Activated naive CD4-positive, alpha-beta T cell treated with anti-CD3 and anti-CD28 coated beads for 36 hours (primary cell): ENCODE measurements around the gene CD300LF. TPM values are rescaled to one million over a fixed set of nuclear protein-coding genes. Genes with fewer than 3 reads are reported as not detected.

Experiments
- CTCF ChIA-PET: fragments of 350-600 bp; sonication (Branson Sonifier 250); formaldehyde crosslinking; loops from one replicate; lab custom pipeline; 2021; ENCODE audit warnings: antibody characterized with exemption; lab: Charles Lee
- DNase-seq: peaks from one replicate; pipeline ENCODE4 v3.0.0-alpha.2; 2020
- H3K27ac Mint-ChIP-seq: one replicate; pipeline ENCODE4 v1.8.0; 2021; ENCODE audit warnings: mild to moderate bottlenecking, mixed read lengths
- H3K27me3 Mint-ChIP-seq: one replicate; pipeline ENCODE4 v1.8.0; 2021; ENCODE audit warnings: low read depth, mixed read lengths
- H3K36me3 Mint-ChIP-seq: one replicate; pipeline ENCODE4 v1.8.0; 2021; ENCODE audit warnings: low read depth, mixed read lengths
- H3K4me1 Mint-ChIP-seq: one replicate; pipeline ENCODE4 v1.8.0; 2021; ENCODE audit warnings: low read depth, mixed read lengths
- H3K4me3 Mint-ChIP-seq: one replicate; pipeline ENCODE4 v1.8.0; 2021; ENCODE audit warnings: mild to moderate bottlenecking, moderate library complexity, mixed read lengths
- H3K9me3 Mint-ChIP-seq: one replicate; pipeline ENCODE4 v1.8.0; 2021; ENCODE audit warnings: mixed read lengths
- intact Hi-C: fragments of 100-400 bp; cut with micrococcal nuclease; formaldehyde crosslinking; loops from one replicate; pipeline ENCODE4 v1.15.1; 2023
- total RNA-seq, 2 experiments: library from RNA; stranded (reverse); gene quantifications; one replicate each; pipeline ENCODE4 v1.2.3, GENCODE V29; 2021

CD300LF gene
- total RNA-seq, 2 experiments from 2014 or later: not detected

DNA sequence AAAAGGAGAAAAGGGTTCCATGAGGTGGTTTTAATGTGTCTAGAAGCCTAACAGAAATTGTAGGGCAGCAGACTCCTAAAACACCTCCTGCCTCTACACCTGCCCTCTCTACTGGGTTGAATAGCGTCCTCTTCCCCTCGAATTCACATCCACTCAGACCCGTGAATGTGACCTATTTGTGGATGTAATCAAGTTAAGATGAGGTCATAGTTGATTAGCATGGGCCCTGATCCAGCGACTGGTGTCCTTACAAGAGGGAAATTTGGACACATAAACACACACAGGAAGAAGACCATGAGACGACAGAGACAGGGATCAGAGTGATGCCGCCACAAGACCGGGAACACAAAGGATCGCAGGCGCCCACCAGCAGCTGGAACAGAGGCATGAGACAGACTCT, 13.5 kb downstream of the CD300LF start:
- CTCF ChIA-PET: no interaction called here
- Mint-ChIP-seq H3K4me1 (no peaks in the 10 kb centered on the region), H3K27ac (no peak overlapping the region)

DNA sequence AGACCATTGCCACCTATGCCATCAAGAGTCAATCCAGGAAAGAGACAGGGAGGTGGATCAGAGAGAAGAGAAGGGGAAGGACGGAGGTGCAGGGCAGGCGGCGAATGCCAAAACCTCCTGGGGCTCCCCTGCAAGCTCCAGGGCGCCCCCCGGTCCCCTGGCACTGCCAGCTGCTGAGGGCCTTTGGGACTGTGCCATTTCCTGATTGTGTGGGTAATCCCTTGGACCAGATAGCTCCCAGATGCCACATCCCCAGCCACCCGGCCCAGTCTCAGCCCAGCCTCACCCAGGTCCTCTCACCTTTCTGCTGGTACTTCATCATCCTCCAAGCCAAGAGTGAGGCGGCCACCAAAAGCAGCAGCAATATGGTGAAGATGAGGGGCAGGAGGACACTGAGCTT, 14.7 kb downstream of the CD300LF start:
- CTCF ChIA-PET: interaction anchor here (0.7 kb wide), 1 partner anchor 132 kb away, joined by 4 read pairs; no protein-coding TSS in a partner anchor
- no peaks in the 10 kb centered on the region for H3K36me3 Mint-ChIP-seq
- intact Hi-C loops: no loop called here

More for the DNA sequence above, 13.5 kb downstream of the CD300LF start:
- intact Hi-C loops: no loop called here
- no peak for DNase-seq
- no peak overlapping the region for H3K4me3 Mint-ChIP-seq
- no peaks in the 10 kb centered on the region for H3K36me3 Mint-ChIP-seq
- no peaks in the 10 kb centered on the region for H3K27me3 Mint-ChIP-seq
- H3K9me3 Mint-ChIP-seq: peaks cover 2% of the 10 kb centered on the region

DNA sequence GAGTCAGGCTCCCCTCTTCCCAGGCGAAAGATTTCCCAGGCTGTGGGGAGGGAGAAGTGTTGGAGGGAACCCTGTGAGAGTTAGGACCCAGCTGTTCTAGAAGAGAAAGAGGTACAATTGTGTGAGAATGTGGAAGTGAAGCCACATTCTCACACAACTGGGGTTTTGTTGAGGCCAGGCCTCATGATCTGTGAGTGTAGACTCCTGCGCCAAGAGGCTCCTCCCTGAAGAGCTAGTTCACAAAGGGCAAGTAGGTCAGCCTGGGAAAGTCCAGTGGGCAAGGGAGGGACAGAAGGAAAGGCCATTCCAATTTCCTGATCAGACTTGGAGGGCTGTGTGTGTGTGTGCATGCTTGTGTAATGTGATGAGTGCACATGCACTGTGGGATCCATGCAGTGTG, 15.2 kb downstream of the CD300LF start:
- no peak for DNase-seq
- Mint-ChIP-seq H3K27ac (no peak overlapping the region), H3K4me1 (no peaks in the 10 kb centered on the region), H3K36me3 (no peaks in the 10 kb centered on the region), H3K27me3 (no peaks in the 10 kb centered on the region), H3K4me3 (no peak overlapping the region), H3K9me3 (peaks cover 2% of the 10 kb centered on the region)
- CTCF ChIA-PET: no interaction called here
- intact Hi-C loops: no loop called here

More for the DNA sequence above, 14.7 kb downstream of the CD300LF start:
- Mint-ChIP-seq H3K4me3 (no peak overlapping the region), H3K27me3 (no peaks in the 10 kb centered on the region), H3K4me1 (no peaks in the 10 kb centered on the region), H3K9me3 (peaks cover 2% of the 10 kb centered on the region), H3K27ac (no peak overlapping the region)
- no peak for DNase-seq

DNA sequence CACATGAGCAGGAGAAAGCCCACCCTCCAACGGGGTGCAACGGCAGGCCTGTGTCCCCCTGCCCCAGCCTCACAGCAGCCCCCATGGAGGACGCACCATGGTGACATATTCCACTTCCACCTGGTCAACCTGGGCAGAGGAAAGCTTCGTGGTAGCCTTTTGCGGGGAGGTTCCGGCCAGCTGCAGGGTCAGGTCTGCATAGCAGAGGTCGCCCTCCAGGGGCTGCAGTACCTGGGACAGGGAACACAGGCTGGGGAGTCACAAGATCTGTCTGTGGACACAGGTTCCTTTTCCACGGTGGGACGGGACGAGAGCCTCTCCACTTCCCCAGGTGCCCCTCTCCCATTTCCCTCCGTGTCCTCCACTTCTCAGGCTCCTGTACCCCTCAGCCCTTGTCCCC, 17.1 kb downstream of the CD300LF start:
- no peak overlapping the region for H3K27ac Mint-ChIP-seq
- H3K4me3 Mint-ChIP-seq: no peak overlapping the region
- peaks cover 2% of the 10 kb centered on the region for H3K9me3 Mint-ChIP-seq
- H3K27me3 Mint-ChIP-seq: no peaks in the 10 kb centered on the region
- DNase-seq: no peak
- CTCF ChIA-PET: no interaction called here
- no peaks in the 10 kb centered on the region for H3K36me3 Mint-ChIP-seq
- intact Hi-C loops: no loop called here
- no peaks in the 10 kb centered on the region for H3K4me1 Mint-ChIP-seq

DNA sequence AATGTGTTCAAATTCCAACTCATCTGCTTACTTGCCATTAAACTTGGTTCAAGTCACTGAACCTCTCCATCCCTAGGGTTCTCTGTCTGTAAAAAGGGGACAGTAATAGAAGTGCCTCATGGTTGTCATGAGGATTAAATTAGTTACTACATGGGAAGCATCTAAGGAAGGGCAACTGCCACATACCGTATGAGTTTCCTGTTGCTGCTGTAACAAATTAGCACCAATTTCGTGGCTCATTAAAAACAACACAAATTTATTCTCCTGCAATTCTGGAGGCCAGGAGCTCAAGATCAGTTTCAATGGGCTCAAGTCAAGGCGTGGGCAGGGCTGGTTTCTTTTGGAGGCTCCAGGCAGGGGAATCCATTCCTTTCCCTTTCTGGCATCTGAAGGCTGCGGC, 18.6 kb downstream of the CD300LF start:
- DNase-seq: no peak
- intact Hi-C loops: no loop called here
- no peak overlapping the region for H3K4me3 Mint-ChIP-seq
- peaks cover 2% of the 10 kb centered on the region for H3K9me3 Mint-ChIP-seq
- H3K27me3 Mint-ChIP-seq: no peaks in the 10 kb centered on the region
- peaks cover 3% of the 10 kb centered on the region for H3K4me1 Mint-ChIP-seq
- H3K36me3 Mint-ChIP-seq: no peaks in the 10 kb centered on the region
- CTCF ChIA-PET: no interaction called here
- no peak overlapping the region for H3K27ac Mint-ChIP-seq

DNA sequence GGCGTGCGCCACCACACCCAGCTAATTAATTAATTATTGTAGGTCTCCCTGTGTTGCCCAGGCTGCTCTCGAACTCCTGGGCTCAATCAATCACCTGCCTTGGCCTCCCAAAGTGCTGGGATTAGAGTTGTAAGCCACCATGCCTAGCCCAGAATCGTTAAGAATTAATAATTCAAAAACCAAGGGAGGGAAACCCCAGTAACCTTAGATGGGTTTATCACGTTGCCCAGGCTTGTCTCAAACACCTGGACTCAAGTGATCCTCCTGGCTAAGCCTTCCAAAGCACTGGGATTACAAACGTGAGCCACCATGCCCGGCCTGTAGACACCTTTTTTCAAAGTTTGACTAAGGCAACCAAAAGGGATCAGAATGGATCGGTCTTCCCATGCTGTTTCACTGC, 21.6 kb downstream of the CD300LF start:
- DNase-seq: no peak
- H3K9me3 Mint-ChIP-seq: peaks cover 2% of the 10 kb centered on the region
- CTCF ChIA-PET: no interaction called here
- intact Hi-C loops: no loop called here
- H3K27me3 Mint-ChIP-seq: no peaks in the 10 kb centered on the region
- H3K4me3 Mint-ChIP-seq: no peak overlapping the region
- H3K27ac Mint-ChIP-seq: no peak overlapping the region
- peaks cover 7% of the 10 kb centered on the region for H3K4me1 Mint-ChIP-seq
- H3K36me3 Mint-ChIP-seq: no peaks in the 10 kb centered on the region

DNA sequence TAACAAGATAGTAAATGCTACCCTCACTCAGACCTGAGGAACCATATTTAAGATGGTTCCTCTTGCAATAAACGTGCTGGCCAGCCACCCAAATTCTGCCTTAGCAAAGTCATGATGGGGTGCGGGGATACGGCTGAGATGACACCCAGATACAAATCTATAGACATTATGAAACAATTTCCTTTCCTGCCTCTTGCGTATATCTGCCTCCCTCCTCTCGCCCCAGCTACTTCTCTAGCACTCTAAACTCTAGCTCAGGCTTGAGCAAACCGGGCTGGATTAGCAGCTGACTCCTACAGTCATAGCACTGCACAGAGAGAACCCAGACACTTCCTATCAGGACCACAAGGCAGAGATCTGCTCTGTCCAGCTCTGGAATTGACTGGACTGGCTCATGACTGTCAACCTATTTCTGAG, 22.3 kb downstream of the CD300LF start:
- H3K27ac Mint-ChIP-seq: no peak overlapping the region
- CTCF ChIA-PET: no interaction called here

DNA sequence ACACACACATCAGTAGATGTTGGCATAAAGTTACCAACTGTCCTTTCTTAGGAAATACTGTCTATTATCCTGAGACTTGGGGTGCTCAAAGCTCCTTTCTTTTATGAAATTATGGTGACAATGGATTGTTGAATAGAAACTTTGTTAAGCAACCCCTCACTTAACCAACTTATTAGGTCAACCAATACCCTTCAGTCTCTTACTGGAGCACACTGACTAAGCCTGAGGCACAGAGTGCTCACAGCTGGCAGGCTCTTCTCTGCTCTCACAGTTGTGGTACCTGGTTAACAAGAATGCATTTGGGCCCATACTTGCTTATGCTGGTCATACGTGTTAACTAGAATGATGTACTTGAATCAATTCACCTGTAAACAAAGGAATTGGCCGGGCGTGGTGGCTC, 24.8 kb downstream of the CD300LF start:
- Mint-ChIP-seq H3K27me3 (no peaks in the 10 kb centered on the region), H3K4me3 (no peak overlapping the region), H3K9me3 (no peaks in the 10 kb centered on the region), H3K27ac (no peak overlapping the region), H3K36me3 (no peaks in the 10 kb centered on the region), H3K4me1 (peaks cover 7% of the 10 kb centered on the region)
- intact Hi-C loops: no loop called here
- CTCF ChIA-PET: no interaction called here
- DNase-seq: no peak

More for the DNA sequence above, 22.3 kb downstream of the CD300LF start:
- no peak for DNase-seq
- Mint-ChIP-seq H3K4me1 (peaks cover 7% of the 10 kb centered on the region), H3K9me3 (peaks cover 2% of the 10 kb centered on the region), H3K36me3 (no peaks in the 10 kb centered on the region), H3K4me3 (no peak overlapping the region), H3K27me3 (no peaks in the 10 kb centered on the region)
- intact Hi-C loops: no loop called here

DNA sequence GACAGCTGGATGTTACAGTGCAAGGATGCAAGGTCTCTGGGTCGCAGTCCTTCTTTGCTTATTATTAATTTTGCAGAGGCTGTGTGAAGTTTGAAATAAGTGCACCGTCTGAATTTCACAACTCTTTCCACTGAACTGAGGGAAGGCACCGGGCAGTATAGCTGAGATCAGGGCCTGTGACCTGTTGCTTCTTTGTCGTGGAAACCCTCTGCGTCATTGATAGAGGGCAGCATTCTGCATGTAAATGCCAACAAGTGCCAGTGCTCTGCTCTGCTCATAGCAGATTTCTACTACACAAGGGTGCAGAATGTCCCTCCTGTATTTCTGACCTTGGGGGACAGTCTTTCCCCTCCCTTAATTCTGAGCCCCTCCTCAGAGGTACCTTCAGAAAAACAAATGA, 26.0 kb downstream of the CD300LF start:
- CTCF ChIA-PET: interaction anchor here (1.6 kb wide), 1 partner anchor 29 kb away, joined by 4 read pairs; no protein-coding TSS in a partner anchor
- Mint-ChIP-seq H3K4me1 (peaks cover 7% of the 10 kb centered on the region), H3K27me3 (no peaks in the 10 kb centered on the region), H3K27ac (no peak overlapping the region), H3K4me3 (no peak overlapping the region), H3K9me3 (no peaks in the 10 kb centered on the region), H3K36me3 (no peaks in the 10 kb centered on the region)
- intact Hi-C loops: no loop called here
- DNase-seq: no peak

DNA sequence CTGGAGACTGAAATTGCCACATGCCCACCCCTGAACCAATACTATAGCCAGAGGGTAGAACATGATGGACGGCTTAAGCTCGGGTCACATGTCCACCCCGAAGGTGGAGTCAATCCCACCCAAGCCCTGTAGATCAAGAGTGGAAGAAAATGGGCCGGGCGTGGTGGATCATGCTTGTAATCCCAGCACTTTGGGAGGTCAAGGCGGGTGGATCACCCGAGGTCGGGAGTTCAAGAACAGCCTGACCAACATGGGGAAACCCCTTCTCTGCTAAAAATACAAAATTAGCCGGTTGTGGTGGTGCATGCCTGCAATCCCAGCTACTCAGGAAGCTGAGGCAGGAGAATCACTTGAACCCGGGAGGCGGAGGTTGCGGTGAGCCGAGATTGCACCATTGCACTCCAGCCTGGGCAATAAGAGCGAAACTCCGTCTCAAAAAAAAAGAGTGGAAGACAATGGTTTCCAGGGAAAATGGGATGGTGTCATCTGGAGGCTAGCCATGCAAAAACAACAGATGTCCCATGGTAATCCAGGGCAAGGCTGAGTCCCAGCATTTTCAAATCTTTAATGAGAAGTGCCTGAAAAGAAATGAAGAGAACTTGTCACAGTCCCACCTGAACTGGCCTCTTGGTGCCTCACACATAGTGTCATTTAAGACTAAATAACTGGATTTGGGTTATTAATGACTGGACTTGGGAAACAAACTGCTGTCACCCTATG, 30.1 kb downstream of the CD300LF start:
- CTCF ChIA-PET: no interaction called here
- intact Hi-C loops: no loop called here
- H3K36me3 Mint-ChIP-seq: no peaks in the 10 kb centered on the region
- H3K4me1 Mint-ChIP-seq: peaks cover 11% of the 10 kb centered on the region
- H3K9me3 Mint-ChIP-seq: no peaks in the 10 kb centered on the region
- H3K27me3 Mint-ChIP-seq: no peaks in the 10 kb centered on the region
- no peak overlapping the region for H3K4me3 Mint-ChIP-seq
- no peak for DNase-seq
- no peak overlapping the region for H3K27ac Mint-ChIP-seq

DNA sequence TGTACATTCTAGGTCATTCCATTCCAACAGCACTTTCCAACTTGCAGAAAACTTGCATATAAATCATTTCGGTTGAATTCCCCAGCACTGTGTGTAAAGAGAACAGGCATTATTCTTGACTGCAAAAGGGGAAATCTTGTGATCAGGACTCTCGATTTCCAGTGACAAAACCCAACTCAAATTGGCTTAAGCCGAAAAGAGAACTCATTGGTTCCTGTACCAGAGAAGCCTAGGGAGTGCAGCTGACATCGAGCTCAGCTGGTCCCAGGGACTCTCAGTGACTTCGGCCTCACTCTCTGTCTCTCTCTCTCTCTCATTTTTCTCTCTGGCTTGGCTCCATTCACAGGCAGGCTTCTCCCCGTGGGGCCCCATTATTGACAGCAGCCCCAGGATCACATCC, 30.7 kb downstream of the CD300LF start:
- no peak overlapping the region for H3K4me3 Mint-ChIP-seq
- H3K9me3 Mint-ChIP-seq: no peaks in the 10 kb centered on the region
- CTCF ChIA-PET: interaction anchor here (1.5 kb wide), 1 partner anchor 25 kb away, joined by 4 read pairs; no protein-coding TSS in a partner anchor
- no peaks in the 10 kb centered on the region for H3K36me3 Mint-ChIP-seq
- no peak for DNase-seq
- peaks cover 17% of the 10 kb centered on the region for H3K4me1 Mint-ChIP-seq
- intact Hi-C loops: no loop called here
- no peak overlapping the region for H3K27ac Mint-ChIP-seq
- H3K27me3 Mint-ChIP-seq: no peaks in the 10 kb centered on the region

DNA sequence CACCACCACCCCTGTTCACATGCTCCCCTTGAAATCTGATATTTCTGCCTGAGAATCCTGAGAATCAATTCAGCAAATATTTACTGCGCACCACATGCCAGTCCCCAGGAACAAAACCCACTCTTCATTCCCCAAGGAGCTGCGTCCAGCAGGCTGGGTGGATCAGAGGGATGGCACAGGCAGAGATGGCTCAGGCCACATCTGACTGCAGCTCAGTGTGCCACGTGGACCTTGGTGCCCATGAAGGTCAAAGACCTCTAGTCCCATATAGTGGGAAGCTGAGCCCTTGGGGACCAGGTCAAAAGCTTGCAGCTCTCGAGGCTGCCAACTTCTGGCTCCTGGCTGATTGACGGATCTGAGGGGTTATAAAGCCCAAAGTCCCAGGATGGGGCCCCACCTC, 31.8 kb downstream of the CD300LF start:
- Mint-ChIP-seq H3K9me3 (no peaks in the 10 kb centered on the region), H3K36me3 (no peaks in the 10 kb centered on the region), H3K27me3 (no peaks in the 10 kb centered on the region), H3K4me3 (no peak overlapping the region), H3K4me1 (peaks cover 17% of the 10 kb centered on the region), H3K27ac (no peak overlapping the region)
- no peak for DNase-seq
- intact Hi-C loops: no loop called here
- CTCF ChIA-PET: interaction anchor here (1.5 kb wide), 1 partner anchor 23 kb away, joined by 4 read pairs; no protein-coding TSS in a partner anchor

DNA sequence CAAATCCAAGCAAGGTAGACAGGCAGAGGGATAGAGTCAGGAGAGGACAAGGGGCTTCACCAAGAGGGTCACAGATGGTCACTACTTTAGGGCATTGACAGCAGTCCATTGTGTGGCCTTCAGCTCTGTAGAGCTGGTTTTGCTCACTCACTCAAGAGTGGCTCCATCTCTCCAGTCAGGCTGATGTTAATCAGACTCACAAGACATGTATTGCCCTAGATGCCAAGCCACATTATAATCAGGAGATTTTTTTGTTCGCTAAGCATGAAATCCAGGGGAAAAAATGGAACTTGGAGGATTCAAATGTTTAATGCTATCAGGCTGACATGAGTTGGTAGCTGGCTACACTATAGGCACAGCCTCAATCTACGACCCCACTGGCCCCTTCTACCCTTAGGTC, 32.5 kb downstream of the CD300LF start:
- Mint-ChIP-seq H3K36me3 (no peaks in the 10 kb centered on the region), H3K9me3 (no peaks in the 10 kb centered on the region), H3K27me3 (no peaks in the 10 kb centered on the region), H3K27ac (no peak overlapping the region), H3K4me3 (no peak overlapping the region), H3K4me1 (peaks cover 17% of the 10 kb centered on the region)
- no peak for DNase-seq
- CTCF ChIA-PET: interaction anchor here (0.8 to 1.5 kb wide), 2 partner anchors 23 kb away, joined by 4 to 5 read pairs; no protein-coding TSS in a partner anchor
- intact Hi-C loops: no loop called here
